Activated CD4-positive, alpha-beta memory T cell treated with anti-CD3 and anti-CD28 coated beads, Interleukin-2, amount 10 ng/mL, durations not matched to agents 7 days and 5 days (primary cell): ENCODE data around the gene STX16. TPM values are rescaled to one million over a fixed set of nuclear protein-coding genes. Genes with fewer than 3 reads are reported as not detected.
A peak's percentile ranks its signal among the peaks of the same experiment; 100 is the strongest.

Experiments
- CTCF ChIA-PET: fragments of 350-600 bp; sonication (Branson Sonifier 250); formaldehyde crosslinking; loops from one replicate; lab custom pipeline; 2021; ENCODE audit warnings: antibody characterized with exemption, inconsistent platforms; lab: Charles Lee
- POLR2A ChIA-PET: fragments of 350-600 bp; sonication (Branson Sonifier 250); formaldehyde crosslinking; loops from one replicate; lab custom pipeline; 2021; ENCODE audit warnings: antibody characterized with exemption; lab: Charles Lee
- DNase-seq: peaks from one replicate; pipeline ENCODE4 v3.0.0-alpha.2; 2020
- H3K27ac Mint-ChIP-seq: one replicate; pipeline ENCODE4 v1.8.0; 2021; ENCODE audit warnings: mild to moderate bottlenecking, mixed read lengths
- H3K27me3 Mint-ChIP-seq: one replicate; pipeline ENCODE4 v1.8.0; 2021; ENCODE audit warnings: mixed read lengths
- H3K36me3 Mint-ChIP-seq: one replicate; pipeline ENCODE4 v1.8.0; 2021; ENCODE audit warnings: low read depth, mixed read lengths
- H3K4me1 Mint-ChIP-seq: one replicate; pipeline ENCODE4 v1.8.0; 2021; ENCODE audit warnings: mixed read lengths
- H3K4me3 Mint-ChIP-seq: one replicate; pipeline ENCODE4 v1.8.0; 2021; ENCODE audit warnings: mild to moderate bottlenecking, mixed read lengths
- H3K9me3 Mint-ChIP-seq: one replicate; pipeline ENCODE4 v1.8.0; 2021; ENCODE audit warnings: mixed read lengths
- total RNA-seq, 2 experiments: library from RNA; stranded (reverse); gene quantifications; one replicate each; pipeline ENCODE4 v1.2.3, GENCODE V29; 2021

STX16 gene
- total RNA-seq, 2 experiments from 2014 or later, result 152 to 153 TPM

GRCh38 chr20:58711266-58712051 is 60.4 kb downstream of the STX16 start:
- DNase-seq, result peak; percentile 11
- Mint-ChIP-seq H3K36me3 (no peaks in the 10 kb centered on the region), H3K9me3 (no peaks in the 10 kb centered on the region), H3K27ac (no peak overlapping the region), H3K27me3 (no peaks in the 10 kb centered on the region), H3K4me3 (no peak overlapping the region), H3K4me1 (no peaks in the 10 kb centered on the region)
- ChIA-PET POLR2A (interaction anchor here (0.7 to 1.4 kb wide), 2 partner anchors 14 to 61 kb away, joined by 3 read pairs; partner anchors contain the start of gene STX16), CTCF (no interaction called here)

GRCh38 chr20:58712151-58712791 is 61.2 kb downstream of the STX16 start:
- H3K4me3 Mint-ChIP-seq, result no peak overlapping the region
- no peak overlapping the region for H3K27ac Mint-ChIP-seq
- no peak for DNase-seq
- ChIA-PET POLR2A (no interaction called here), CTCF (no interaction called here)
- H3K9me3 Mint-ChIP-seq, result no peaks in the 10 kb centered on the region
- no peaks in the 10 kb centered on the region for H3K27me3 Mint-ChIP-seq
- no peaks in the 10 kb centered on the region for H3K36me3 Mint-ChIP-seq
- no peaks in the 10 kb centered on the region for H3K4me1 Mint-ChIP-seq

- Mint-ChIP-seq H3K27ac (no peak overlapping the region), H3K4me3 (no peak overlapping the region), H3K4me1 (no peaks in the 10 kb centered on the region), H3K9me3 (no peaks in the 10 kb centered on the region), H3K27me3 (no peaks in the 10 kb centered on the region), H3K36me3 (no peaks in the 10 kb centered on the region)
- DNase-seq, result peak; percentile 14
- ChIA-PET POLR2A (no interaction called here), CTCF (no interaction called here)
Measured at GRCh38 chr20:58712806-58713731, 62.0 kb downstream of the STX16 start.

- Mint-ChIP-seq H3K9me3 (no peaks in the 10 kb centered on the region), H3K27me3 (no peaks in the 10 kb centered on the region), H3K4me1 (no peaks in the 10 kb centered on the region), H3K4me3 (no peak overlapping the region), H3K36me3 (no peaks in the 10 kb centered on the region), H3K27ac (no peak overlapping the region)
- POLR2A ChIA-PET, result no interaction called here
- CTCF ChIA-PET, result no interaction called here
- peak; percentile 12 for DNase-seq
Measured at GRCh38 chr20:58713801-58714339, 62.8 kb downstream of the STX16 start.

- Mint-ChIP-seq H3K4me3 (no peak overlapping the region), H3K9me3 (no peaks in the 10 kb centered on the region), H3K36me3 (no peaks in the 10 kb centered on the region), H3K27ac (no peak overlapping the region), H3K4me1 (no peaks in the 10 kb centered on the region), H3K27me3 (no peaks in the 10 kb centered on the region)
- POLR2A ChIA-PET, result no interaction called here
- CTCF ChIA-PET, result no interaction called here
- peak; percentile 11 for DNase-seq
Measured at GRCh38 chr20:58714340-58714922, 63.3 kb downstream of the STX16 start.

GRCh38 chr20:58714923-58715351 is 63.9 kb downstream of the STX16 start:
- Mint-ChIP-seq H3K36me3 (no peaks in the 10 kb centered on the region), H3K27me3 (no peaks in the 10 kb centered on the region), H3K9me3 (no peaks in the 10 kb centered on the region), H3K4me3 (no peak overlapping the region), H3K27ac (no peak overlapping the region), H3K4me1 (no peaks in the 10 kb centered on the region)
- ChIA-PET POLR2A (no interaction called here), CTCF (no interaction called here)
- no peak for DNase-seq

- DNase-seq, result no peak
- ChIA-PET CTCF (no interaction called here), POLR2A (no interaction called here)
- no peak overlapping the region for H3K4me3 Mint-ChIP-seq
- H3K4me1 Mint-ChIP-seq, result no peaks in the 10 kb centered on the region
- no peak overlapping the region for H3K27ac Mint-ChIP-seq
- H3K36me3 Mint-ChIP-seq, result no peaks in the 10 kb centered on the region
- no peaks in the 10 kb centered on the region for H3K27me3 Mint-ChIP-seq
- H3K9me3 Mint-ChIP-seq, result no peaks in the 10 kb centered on the region
Measured at GRCh38 chr20:58715391-58715800, 64.3 kb downstream of the STX16 start.

GRCh38 chr20:58715801-58716475 is 64.9 kb downstream of the STX16 start:
- H3K4me3 Mint-ChIP-seq, result no peak overlapping the region
- H3K4me1 Mint-ChIP-seq, result no peaks in the 10 kb centered on the region
- H3K27me3 Mint-ChIP-seq, result peaks cover 3% of the 10 kb centered on the region
- DNase-seq, result no peak
- H3K36me3 Mint-ChIP-seq, result no peaks in the 10 kb centered on the region
- ChIA-PET CTCF (no interaction called here), POLR2A (no interaction called here)
- no peak overlapping the region for H3K27ac Mint-ChIP-seq
- no peaks in the 10 kb centered on the region for H3K9me3 Mint-ChIP-seq

- no peaks in the 10 kb centered on the region for H3K9me3 Mint-ChIP-seq
- DNase-seq, result peak; percentile 14
- H3K4me1 Mint-ChIP-seq, result no peaks in the 10 kb centered on the region
Measured at GRCh38 chr20:58716476-58717277, 65.6 kb downstream of the STX16 start.

GRCh38 chr20:58717278-58718091 is 66.4 kb downstream of the STX16 start:
- Mint-ChIP-seq H3K36me3 (no peaks in the 10 kb centered on the region), H3K27me3 (peaks cover 13% of the 10 kb centered on the region), H3K27ac (no peak overlapping the region), H3K4me1 (no peaks in the 10 kb centered on the region), H3K9me3 (no peaks in the 10 kb centered on the region), H3K4me3 (no peak overlapping the region)
- ChIA-PET POLR2A (no interaction called here), CTCF (no interaction called here)
- peak; percentile 15 for DNase-seq

More at GRCh38 chr20:58716476-58717277, 65.6 kb downstream of the STX16 start:
- no peak overlapping the region for H3K4me3 Mint-ChIP-seq
- peaks cover 8% of the 10 kb centered on the region for H3K27me3 Mint-ChIP-seq
- H3K36me3 Mint-ChIP-seq, result no peaks in the 10 kb centered on the region
- ChIA-PET CTCF (no interaction called here), POLR2A (no interaction called here)
- H3K27ac Mint-ChIP-seq, result no peak overlapping the region

- Mint-ChIP-seq H3K4me1 (no peaks in the 10 kb centered on the region), H3K27me3 (peaks cover 18% of the 10 kb centered on the region), H3K27ac (no peak overlapping the region), H3K4me3 (no peak overlapping the region), H3K36me3 (no peaks in the 10 kb centered on the region), H3K9me3 (no peaks in the 10 kb centered on the region)
- POLR2A ChIA-PET, result no interaction called here
- CTCF ChIA-PET, result no interaction called here
- peak; percentile 14 for DNase-seq
Measured at GRCh38 chr20:58718121-58718563, 67.1 kb downstream of the STX16 start.
